ENCODE measurements around the gene RTL1.

Gene RTL1

DNA sequence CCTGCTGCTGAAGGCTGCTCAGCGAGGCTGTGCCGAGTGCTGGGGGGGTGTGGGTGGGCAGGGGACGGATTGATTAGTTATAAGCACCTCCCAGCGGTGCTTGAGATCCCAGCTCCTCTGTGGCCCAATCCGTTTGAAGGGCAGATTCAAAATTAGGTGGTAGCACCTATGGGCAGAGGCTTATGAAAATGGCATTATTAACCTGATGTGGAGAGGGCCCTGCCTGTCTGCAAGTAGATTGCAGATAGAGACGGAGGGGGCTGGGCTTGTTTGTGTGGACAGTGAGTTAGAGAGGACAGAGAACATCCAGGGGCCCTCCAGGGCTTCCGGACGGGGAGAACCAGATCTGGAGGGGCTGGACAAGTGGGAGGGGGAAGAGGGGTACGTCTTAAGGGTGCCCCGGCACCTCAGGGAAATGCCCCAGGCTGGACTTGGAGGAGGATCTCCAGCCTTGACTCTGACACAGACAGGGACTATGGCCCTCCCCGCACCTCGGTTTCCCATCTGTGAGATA is at the start of gene RTL1:
Gene RTL1, minus strand, starts transcription at position 51 of the 514 bp plus-strand sequence. CDS start 18,934 bp downstream, outside the sequence.
- CTCF ChIA-PET: no interaction called here
- DNase-seq (ENCODE audit: low spot score): no peak
- no peak within 1 kb of the TSS for H3K27ac ChIP-seq
- POLR2A ChIA-PET (ENCODE audit: low non-redundant PET): no interaction called here
- TF ChIP-seq, protein P1, sequence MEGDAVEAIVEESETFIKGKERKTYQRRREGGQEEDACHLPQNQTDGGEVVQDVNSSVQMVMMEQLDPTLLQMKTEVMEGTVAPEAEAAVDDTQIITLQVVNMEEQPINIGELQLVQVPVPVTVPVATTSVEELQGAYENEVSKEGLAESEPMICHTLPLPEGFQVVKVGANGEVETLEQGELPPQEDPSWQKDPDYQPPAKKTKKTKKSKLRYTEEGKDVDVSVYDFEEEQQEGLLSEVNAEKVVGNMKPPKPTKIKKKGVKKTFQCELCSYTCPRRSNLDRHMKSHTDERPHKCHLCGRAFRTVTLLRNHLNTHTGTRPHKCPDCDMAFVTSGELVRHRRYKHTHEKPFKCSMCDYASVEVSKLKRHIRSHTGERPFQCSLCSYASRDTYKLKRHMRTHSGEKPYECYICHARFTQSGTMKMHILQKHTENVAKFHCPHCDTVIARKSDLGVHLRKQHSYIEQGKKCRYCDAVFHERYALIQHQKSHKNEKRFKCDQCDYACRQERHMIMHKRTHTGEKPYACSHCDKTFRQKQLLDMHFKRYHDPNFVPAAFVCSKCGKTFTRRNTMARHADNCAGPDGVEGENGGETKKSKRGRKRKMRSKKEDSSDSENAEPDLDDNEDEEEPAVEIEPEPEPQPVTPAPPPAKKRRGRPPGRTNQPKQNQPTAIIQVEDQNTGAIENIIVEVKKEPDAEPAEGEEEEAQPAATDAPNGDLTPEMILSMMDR (conservative IDR thresholded peaks at IDR 0.05; ENCODE audit: low read depth): no peak

DNA sequence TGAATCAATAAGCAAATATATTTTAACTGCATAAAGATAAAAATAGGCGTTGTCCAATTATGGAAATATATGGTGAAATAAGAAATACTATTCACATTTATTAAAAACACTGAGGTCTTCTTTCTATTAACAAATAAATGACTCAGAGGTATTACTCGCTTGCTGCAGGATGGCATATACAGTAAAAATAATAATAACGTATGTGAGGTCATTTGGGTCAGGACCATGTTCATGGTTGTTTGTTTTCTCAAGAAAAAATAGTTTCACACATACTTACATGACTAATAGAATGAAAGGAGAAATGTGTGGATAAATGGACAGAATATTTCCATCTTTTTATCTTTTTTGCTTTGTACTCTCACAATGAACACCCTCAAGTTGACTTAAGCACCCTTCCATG is 46.5 kb upstream of the RTL1 start:
- TF ChIP-seq, protein P1 (conservative IDR thresholded peaks at IDR 0.05; ENCODE audit: low read depth): no peak
- DNase-seq (ENCODE audit: low spot score): no peak
- H3K27ac ChIP-seq: no peak overlapping the region
- ChIA-PET CTCF (no interaction called here), POLR2A (ENCODE audit: low non-redundant PET) (no interaction called here)

DNA sequence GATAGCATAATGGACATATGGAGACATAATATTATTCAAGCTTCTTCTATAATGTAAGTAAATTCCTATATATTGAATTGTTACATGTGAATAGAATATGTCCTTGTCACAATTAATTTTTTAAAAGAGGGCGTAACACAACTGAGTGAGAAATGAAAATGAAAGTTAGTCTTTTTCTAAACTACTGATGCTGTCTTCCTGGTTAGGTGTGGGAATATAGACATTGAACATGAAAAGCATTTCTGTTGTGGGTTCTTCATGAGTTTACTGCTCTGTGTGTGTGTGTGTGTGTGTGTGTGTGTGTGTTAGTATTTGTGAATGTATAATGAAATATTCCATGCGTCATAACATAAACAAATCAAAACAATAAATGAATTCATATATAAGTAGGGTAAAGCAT is 40.5 kb upstream of the RTL1 start:
- CTCF ChIA-PET: interaction anchor here (0.6 kb wide), 2 partner anchors 69 to 482 kb away, joined by 3 to 4 read pairs; no protein-coding TSS in a partner anchor
- H3K27ac ChIP-seq: no peak overlapping the region
- DNase-seq (ENCODE audit: low spot score): no peak
- POLR2A ChIA-PET (ENCODE audit: low non-redundant PET): no interaction called here
- TF ChIP-seq, protein P1 (conservative IDR thresholded peaks at IDR 0.05; ENCODE audit: low read depth): no peak

DNA sequence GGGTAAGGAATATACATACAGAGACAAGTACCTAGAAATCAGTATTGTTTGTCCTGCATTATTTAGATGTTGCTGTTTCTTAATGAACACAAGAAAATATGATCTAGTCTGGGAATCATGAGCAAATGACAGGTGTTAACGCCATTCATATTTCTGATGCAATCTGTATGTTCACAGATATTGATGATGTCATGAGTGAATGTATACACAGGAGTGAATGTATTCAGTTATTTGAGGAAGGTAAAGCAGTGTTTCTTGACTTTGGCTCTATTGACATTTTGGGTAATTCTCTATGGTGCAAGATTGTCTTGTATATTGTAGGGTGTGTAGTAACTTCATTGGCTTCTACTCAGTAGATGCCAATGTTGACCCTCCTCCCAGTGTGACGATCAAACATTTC is 26.7 kb upstream of the RTL1 start:
- TF ChIP-seq, protein P1 (conservative IDR thresholded peaks at IDR 0.05; ENCODE audit: low read depth): no peak
- ChIA-PET POLR2A (ENCODE audit: low non-redundant PET) (no interaction called here), CTCF (no interaction called here)
- H3K27ac ChIP-seq: no peak overlapping the region
- DNase-seq (ENCODE audit: low spot score): no peak

DNA sequence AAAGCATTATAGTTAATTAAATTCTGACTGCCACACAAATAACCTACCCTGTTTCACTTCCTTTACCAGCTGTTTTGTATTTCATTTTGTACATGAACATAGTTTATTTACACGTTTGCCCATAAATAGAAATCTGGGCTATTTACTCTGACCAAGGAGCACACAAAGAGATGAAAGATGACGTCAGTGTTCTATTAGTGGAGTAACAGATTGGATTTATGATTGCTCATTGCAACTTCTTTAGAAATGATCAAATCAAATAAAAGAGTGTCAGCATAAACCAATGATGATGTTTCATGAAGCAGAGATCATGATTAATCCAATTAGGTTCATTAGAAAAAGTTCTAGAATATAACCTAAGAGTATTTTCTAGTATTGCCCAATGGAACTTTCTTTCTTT is 12.0 kb upstream of the RTL1 start:
- TF ChIP-seq, protein P1 (conservative IDR thresholded peaks at IDR 0.05; ENCODE audit: low read depth): no peak
- ChIA-PET POLR2A (ENCODE audit: low non-redundant PET) (no interaction called here), CTCF (no interaction called here)
- no peak overlapping the region for H3K27ac ChIP-seq
- DNase-seq (ENCODE audit: low spot score): no peak

DNA sequence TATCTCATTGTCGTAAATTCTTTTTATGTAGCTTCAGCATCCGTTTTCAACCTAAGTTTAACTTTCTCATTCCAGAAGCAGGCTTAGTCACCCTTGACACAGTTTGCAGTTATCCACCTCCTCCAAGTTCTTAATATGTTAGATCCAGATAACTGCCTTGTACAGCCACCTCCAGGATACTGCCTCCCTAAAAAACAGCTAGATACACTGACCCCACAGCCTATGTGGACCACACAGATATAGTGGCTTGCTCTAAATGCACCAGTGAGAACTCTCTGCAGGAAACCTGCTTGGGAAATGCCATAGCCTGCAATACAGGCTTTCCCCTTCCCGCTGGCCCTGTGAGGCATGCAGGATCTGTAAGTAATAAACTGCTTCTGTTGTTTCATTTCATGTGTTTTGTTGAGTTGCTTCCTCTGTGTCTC is 11.1 kb upstream of the RTL1 start:
- TF ChIP-seq, protein P1 (conservative IDR thresholded peaks at IDR 0.05; ENCODE audit: low read depth): no peak
- no peak for DNase-seq (ENCODE audit: low spot score)
- H3K27ac ChIP-seq: no peak overlapping the region
- CTCF ChIA-PET: no interaction called here
- POLR2A ChIA-PET (ENCODE audit: low non-redundant PET): no interaction called here
